GM12891 (cell line): ENCODE data around the gene TGFBI.

Source experiments
- DNase-seq: peaks from one replicate; pipeline ENCODE4 v3.0.0; 2011; ENCODE audit warnings: low spot score; ENCODE audit not compliant: insufficient read length
- FAIRE-seq: peaks from 2 replicates; lab custom pipeline; 2011; peaks lifted over from hg19 to GRCh38; lab: Jason Lieb, UNC
- PAX5 ChIP-seq: IDR thresholded peaks from 2 replicates; pipeline ENCODE4 v1.6.1; 2011; ENCODE audit warnings: low read length, moderate library complexity, mild to moderate bottlenecking; ENCODE audit not compliant: insufficient read depth, severe bottlenecking
- POLR2A ChIP-seq: IDR thresholded peaks from 2 replicates; pipeline ENCODE4 v1.6.1; 2011; ENCODE audit warnings: low read depth, low read length, control low read depth
- POLR2AphosphoS5 ChIP-seq: IDR thresholded peaks from 2 replicates; pipeline ENCODE4 v1.6.1; 2011; ENCODE audit warnings: low read depth, low read length, control low read depth
- POU2F2 ChIP-seq: IDR thresholded peaks from 2 replicates; pipeline ENCODE4 v1.6.1; 2011; ENCODE audit warnings: low read depth, mild to moderate bottlenecking, control low read depth, low read length, moderate library complexity
- SPI1 ChIP-seq: IDR thresholded peaks from 2 replicates; pipeline ENCODE4 v1.6.1; 2011; ENCODE audit warnings: low read depth, low read length, control low read depth
- TAF1 ChIP-seq: IDR thresholded peaks from 2 replicates; pipeline ENCODE4 v1.6.1; 2011; ENCODE audit warnings: low read depth, low read length, control low read depth

TGFBI gene

DNA sequence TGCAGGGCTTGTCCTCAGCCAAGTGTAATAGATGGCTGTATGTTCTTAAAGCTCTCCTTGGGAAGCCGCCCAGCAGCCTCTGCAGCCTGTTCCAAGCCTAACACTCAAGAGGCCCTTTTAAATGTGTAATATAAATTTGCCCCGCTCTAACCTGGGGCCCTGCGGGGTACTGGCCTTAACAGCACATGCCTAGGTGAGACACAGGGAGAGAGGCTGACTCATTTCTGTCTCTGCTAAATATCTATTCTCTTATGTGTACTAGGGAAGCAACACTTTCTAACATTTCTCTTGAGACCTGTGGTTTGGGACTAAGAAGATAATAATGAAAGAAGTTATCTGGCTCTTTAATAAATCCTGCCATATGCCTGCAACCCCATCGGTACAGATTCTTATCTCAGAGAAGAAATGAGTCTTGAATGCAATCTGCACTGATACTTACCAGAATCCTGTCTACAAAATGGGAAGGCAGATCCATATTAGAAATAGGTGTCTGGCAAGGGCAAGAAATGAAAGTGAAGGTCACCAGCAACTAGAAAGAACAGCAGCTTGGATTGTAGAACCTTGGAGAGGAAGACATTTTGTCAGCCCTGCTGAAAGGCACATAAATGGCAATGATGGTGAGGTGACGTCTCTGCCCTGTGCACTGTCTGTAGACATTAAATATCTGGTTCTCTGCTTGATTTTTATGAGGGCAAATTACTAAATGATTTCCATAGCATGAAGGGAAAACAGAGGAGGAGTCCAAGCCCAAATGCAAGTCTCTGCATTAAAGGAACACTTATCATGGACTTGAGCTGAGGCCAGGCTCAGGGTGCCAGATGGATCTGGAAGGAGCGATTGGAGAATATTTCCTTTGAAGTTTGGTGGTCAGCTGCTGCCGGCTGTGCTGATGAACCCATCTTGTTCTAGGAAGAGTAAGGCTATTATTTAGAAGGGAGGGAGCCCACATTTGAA, 14.5 kb upstream of the TGFBI start:
- TF ChIP-seq POLR2A (no peak), SPI1 (no peak), TAF1 (no peak), PAX5 (no peak)
- FAIRE-seq (no peak), DNase-seq (no peak)

DNA sequence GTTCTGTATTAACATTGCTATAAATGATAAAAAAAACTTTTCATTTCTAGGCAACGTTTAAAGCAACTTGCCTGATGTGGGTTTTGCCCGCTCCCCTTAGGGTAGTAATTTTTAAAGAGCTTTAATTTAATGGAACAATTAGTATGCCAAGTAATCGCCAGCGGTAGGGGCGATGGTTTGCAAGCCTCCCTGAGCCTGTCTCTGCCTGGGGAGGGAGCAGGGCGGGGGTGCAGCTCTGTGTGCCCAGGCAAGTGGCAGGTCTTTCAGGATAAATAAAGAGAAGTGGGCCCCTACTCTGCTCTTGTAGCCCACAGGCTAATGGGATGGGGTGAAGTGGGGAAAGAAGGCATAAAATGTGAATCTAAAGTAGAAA, 13.8 kb upstream of the TGFBI start:
- no peak for FAIRE-seq
- no peak for DNase-seq
- TF ChIP-seq POLR2AphosphoS5, result no peak
- TF ChIP-seq PAX5, result no peak
- TF ChIP-seq POU2F2, result no peak
- no peak for TF ChIP-seq POLR2A
- no peak for TF ChIP-seq SPI1
- no peak for TF ChIP-seq TAF1

DNA sequence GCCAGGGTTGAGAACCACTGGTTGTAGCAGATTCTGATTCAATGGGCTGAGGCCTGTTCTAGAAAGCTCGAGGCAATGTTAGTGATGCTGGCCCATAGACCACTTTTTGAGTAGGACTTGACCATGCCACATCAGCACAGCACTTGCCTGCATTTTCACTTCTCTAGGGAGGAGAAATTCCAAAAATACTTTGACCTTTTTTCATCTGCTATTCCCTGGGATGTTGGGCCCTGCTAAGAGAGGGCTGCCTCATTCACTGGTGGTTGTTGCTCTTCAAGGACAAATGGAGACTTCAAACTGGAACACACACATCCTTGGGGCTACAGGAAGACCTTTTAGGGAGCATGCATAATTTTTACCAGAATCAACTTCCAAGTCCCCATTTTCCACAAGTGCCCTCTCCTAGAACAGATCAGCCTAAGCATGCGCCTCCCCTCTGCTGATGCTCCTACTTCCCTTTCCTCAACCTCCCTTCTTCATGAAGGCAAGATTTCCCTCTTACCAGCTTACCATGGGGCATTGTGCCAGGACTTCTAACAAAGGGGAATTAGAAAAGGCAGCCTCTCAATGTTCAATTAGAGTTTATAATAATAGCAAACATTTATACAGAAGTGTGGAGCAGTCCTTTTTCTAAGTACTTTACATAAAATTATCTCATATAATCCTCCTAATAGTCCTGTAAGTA, 12.7 kb upstream of the TGFBI start:
- FAIRE-seq (no peak), DNase-seq (no peak)
- no peak for TF ChIP-seq PAX5
- TF ChIP-seq POLR2AphosphoS5, result no peak
- no peak for TF ChIP-seq TAF1
- no peak for TF ChIP-seq POLR2A
- no peak for TF ChIP-seq SPI1
- TF ChIP-seq POU2F2, result no peak

DNA sequence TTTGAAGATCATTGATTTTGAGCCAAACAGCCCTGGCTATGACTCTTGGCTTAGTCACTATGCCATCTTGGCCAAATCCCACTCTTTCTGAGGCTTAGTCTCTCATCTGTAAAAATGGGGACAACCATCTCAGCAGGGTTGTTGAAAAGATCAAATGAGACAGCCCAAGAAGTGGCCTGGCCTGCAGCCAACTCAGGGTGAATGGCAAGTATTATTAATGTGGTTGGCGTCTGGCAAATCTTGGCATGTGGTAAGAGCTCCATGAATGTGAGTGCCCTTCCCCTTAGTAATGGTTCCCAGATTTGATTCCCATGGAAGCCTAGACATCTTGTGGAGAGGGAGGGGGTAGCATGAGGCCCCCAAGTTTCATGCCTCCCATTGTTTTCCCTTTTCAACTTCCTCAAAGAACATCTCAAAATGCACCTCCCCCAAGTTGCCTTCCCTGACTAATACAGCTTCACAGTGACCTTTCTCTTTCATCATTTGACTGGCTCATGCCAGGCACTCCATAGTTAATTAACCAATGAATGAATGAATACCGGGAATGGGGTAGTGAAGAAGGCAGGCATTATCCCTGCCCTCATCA, 11.8 kb upstream of the TGFBI start:
- FAIRE-seq, result no peak
- TF ChIP-seq PAX5, result no peak
- TF ChIP-seq SPI1, result no peak
- no peak for TF ChIP-seq TAF1
- TF ChIP-seq POLR2AphosphoS5, result no peak
- no peak for TF ChIP-seq POLR2A
- no peak for TF ChIP-seq POU2F2
- DNase-seq, result no peak

DNA sequence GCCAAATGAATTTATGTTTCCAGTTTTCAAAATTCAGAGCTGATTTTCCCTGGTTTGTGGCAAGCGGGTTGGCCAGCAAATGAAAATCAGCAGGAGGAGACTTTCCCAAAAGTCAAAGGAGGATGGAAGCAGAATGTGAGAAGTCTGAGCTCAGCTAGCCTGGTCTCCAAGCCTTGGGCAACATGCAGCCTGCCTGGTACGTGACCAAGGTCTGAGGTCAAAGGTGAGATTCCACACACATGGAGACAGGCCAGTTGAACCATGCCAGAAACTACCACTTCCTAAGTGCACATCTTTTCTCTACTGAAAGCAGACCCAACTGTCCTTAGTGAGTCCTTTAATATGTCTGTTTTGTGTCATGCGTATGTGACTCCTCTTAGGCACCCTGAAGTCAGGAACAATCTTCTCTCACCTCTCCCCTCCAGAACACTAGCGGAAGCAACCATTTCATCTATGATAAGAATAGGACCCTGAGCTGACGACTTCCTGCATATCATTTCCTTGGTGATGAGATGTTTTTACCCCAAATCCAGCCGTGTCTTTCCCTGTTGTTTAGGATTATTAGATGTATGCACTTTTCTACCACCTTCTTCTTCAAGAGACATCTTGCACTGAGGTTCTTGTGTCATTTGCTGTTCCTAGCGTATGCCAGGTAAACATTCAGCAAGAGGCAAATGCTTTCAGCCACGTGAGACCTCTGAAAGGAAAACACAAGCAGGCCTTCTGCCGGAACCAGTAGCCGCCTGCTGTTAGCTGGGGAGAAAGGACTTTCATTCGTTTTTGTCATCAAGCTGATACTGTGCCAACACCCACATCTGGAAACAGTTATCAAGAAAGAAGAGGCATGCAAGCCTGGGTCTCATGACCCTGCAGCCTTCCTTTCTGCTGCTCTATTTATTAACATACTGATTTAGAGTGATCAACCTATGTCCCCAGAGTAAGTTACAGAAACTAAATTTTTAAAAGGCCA, 9.7 kb upstream of the TGFBI start:
- DNase-seq (no peak), FAIRE-seq (no peak)
- TF ChIP-seq TAF1 (no peak), POU2F2 (no peak), SPI1 (no peak), PAX5 (no peak), POLR2AphosphoS5 (no peak), POLR2A (no peak)

DNA sequence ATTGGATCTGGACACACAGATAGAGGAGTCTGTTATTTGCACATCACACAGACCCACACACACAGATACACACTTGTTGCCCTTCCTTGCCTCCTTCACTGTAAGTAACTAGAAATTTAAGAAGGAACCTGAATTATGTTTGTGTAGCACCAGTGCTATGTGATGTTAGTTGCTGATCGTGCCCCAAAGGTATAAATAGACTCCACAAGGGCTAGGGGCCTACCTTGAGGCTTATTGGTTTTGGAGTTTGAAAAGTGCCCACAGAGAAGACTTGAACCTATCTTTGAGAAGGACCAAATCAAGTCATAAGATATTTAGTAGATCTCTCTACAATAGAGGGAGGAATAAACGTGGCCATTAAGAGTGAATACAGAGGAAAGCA, 8.8 kb upstream of the TGFBI start:
- FAIRE-seq (no peak), DNase-seq (no peak)
- TF ChIP-seq TAF1, result no peak
- TF ChIP-seq PAX5, result no peak
- no peak for TF ChIP-seq SPI1
- no peak for TF ChIP-seq POLR2A
- TF ChIP-seq POLR2AphosphoS5, result no peak
- TF ChIP-seq POU2F2, result no peak

GRCh38 chr5:136020383-136021015, 8.3 kb upstream of the TGFBI start:
- DNase-seq (no peak), FAIRE-seq (no peak)

DNA sequence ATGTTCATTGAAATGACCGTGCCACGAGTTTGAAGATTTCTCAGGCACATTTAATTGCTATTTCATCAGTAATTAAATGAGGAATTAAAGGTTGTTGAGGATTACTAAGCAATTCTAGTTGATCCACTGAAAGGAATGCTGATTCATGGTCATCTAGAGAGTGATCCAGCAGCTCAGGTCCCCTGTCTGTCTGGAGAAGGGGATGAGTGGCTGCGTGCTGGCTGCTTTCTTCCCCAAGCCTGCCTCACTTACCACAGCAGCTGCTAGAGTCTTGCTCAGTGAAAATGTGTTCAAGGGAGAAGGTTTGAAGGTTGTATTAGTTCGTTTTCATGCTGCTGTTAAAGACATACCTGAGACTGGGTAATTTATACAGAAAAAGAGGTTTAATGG, 7.8 kb upstream of the TGFBI start:
- FAIRE-seq, result no peak
- DNase-seq, result no peak
- no peak for TF ChIP-seq POLR2A

More at GRCh38 chr5:136020383-136021015, 8.3 kb upstream of the TGFBI start:
- no peak for TF ChIP-seq PAX5
- no peak for TF ChIP-seq POU2F2
- TF ChIP-seq POLR2A, result no peak
- TF ChIP-seq SPI1, result no peak
- TF ChIP-seq POLR2AphosphoS5, result no peak
- no peak for TF ChIP-seq TAF1
